ENCODE results near the gene CUL1.

CUL1 gene

DNA sequence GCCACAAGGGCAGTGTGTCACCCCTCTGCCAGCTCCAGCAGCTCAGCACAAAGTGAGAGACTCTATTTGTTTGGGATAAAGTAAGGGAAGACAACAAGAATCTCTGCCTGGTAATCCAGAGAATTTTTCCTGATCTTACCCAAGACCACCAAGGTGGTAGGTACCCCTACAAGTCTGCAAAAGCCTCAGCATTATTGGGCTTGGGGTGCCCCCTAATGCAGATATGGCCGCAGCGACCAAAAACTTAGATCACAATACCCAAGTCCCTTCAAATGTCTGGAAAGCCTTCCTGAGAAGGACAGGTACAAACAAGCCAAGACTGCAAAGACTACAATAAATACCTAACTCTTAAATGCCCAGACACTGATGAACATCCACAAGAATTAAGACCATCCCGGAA is 22.4 kb upstream of the CUL1 start:
- no peak for TF ChIP-seq TAF1 (IDR thresholded peaks at IDR 0.05; ENCODE audit: low read depth)
- TF ChIP-seq YY1 (IDR thresholded peaks at IDR 0.05; ENCODE audit: low read depth): no peak
- TF ChIP-seq CEBPB (IDR thresholded peaks at IDR 0.05): no peak
- no peak for TF ChIP-seq NFIC (IDR thresholded peaks at IDR 0.05)
- no peak for TF ChIP-seq EP300 (IDR thresholded peaks at IDR 0.05; ENCODE audit: borderline replicate concordance)
- no peak for TF ChIP-seq CREB1 (IDR thresholded peaks at IDR 0.05; ENCODE audit: low read depth)
- TF ChIP-seq ZBTB7A (IDR thresholded peaks at IDR 0.05; ENCODE audit: low read depth): no peak
- TF ChIP-seq, protein P1, sequence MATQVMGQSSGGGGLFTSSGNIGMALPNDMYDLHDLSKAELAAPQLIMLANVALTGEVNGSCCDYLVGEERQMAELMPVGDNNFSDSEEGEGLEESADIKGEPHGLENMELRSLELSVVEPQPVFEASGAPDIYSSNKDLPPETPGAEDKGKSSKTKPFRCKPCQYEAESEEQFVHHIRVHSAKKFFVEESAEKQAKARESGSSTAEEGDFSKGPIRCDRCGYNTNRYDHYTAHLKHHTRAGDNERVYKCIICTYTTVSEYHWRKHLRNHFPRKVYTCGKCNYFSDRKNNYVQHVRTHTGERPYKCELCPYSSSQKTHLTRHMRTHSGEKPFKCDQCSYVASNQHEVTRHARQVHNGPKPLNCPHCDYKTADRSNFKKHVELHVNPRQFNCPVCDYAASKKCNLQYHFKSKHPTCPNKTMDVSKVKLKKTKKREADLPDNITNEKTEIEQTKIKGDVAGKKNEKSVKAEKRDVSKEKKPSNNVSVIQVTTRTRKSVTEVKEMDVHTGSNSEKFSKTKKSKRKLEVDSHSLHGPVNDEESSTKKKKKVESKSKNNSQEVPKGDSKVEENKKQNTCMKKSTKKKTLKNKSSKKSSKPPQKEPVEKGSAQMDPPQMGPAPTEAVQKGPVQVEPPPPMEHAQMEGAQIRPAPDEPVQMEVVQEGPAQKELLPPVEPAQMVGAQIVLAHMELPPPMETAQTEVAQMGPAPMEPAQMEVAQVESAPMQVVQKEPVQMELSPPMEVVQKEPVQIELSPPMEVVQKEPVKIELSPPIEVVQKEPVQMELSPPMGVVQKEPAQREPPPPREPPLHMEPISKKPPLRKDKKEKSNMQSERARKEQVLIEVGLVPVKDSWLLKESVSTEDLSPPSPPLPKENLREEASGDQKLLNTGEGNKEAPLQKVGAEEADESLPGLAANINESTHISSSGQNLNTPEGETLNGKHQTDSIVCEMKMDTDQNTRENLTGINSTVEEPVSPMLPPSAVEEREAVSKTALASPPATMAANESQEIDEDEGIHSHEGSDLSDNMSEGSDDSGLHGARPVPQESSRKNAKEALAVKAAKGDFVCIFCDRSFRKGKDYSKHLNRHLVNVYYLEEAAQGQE (IDR thresholded peaks at IDR 0.05; ENCODE audit: low read depth): no peak
- TF ChIP-seq RAD21 (IDR thresholded peaks at IDR 0.05; ENCODE audit: low read depth): no peak
- TF ChIP-seq, protein P2, sequence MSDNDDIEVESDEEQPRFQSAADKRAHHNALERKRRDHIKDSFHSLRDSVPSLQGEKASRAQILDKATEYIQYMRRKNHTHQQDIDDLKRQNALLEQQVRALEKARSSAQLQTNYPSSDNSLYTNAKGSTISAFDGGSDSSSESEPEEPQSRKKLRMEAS (IDR thresholded peaks at IDR 0.05): no peak
- TF ChIP-seq FOXM1 (IDR thresholded peaks at IDR 0.05; ENCODE audit: borderline replicate concordance, low read depth): no peak
- no peak for TF ChIP-seq EGR1 (IDR thresholded peaks at IDR 0.05)

DNA sequence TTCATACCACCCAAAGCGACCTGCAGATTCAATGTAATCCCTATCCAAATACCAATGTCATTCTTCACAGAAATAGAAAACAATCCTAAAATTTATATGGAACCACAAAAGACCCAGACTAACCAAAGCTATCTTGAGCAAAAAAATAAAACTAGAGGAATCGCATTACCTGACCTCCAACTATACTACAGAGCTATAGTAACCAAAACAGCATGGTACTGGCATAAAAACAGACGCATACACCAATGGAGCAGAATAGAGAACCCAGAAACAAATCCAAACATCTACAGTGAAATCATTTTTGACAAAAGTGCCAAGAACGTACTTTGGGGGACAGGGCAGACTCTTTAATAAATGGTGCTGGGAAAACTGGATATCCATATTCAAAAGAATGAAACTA is 16.9 kb upstream of the CUL1 start:
- no peak for TF ChIP-seq YY1 (IDR thresholded peaks at IDR 0.05; ENCODE audit: low read depth)
- TF ChIP-seq, protein P3, sequence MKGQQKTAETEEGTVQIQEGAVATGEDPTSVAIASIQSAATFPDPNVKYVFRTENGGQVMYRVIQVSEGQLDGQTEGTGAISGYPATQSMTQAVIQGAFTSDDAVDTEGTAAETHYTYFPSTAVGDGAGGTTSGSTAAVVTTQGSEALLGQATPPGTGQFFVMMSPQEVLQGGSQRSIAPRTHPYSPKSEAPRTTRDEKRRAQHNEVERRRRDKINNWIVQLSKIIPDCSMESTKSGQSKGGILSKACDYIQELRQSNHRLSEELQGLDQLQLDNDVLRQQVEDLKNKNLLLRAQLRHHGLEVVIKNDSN (IDR thresholded peaks at IDR 0.05): no peak
- no peak for TF ChIP-seq TAF1 (IDR thresholded peaks at IDR 0.05; ENCODE audit: low read depth)
- TF ChIP-seq NFIC (IDR thresholded peaks at IDR 0.05): no peak
- TF ChIP-seq, protein P2 (IDR thresholded peaks at IDR 0.05): no peak
- TF ChIP-seq TCF12 (IDR thresholded peaks at IDR 0.05; ENCODE audit: low read depth): no peak
- TF ChIP-seq FOXM1 (IDR thresholded peaks at IDR 0.05; ENCODE audit: borderline replicate concordance, low read depth): no peak
- TF ChIP-seq, protein P1 (IDR thresholded peaks at IDR 0.05; ENCODE audit: low read depth): no peak
- TF ChIP-seq CEBPB (IDR thresholded peaks at IDR 0.05): no peak
- no peak for TF ChIP-seq ZBTB7A (IDR thresholded peaks at IDR 0.05; ENCODE audit: low read depth)
- no peak for TF ChIP-seq EGR1 (IDR thresholded peaks at IDR 0.05)
- TF ChIP-seq CREB1 (IDR thresholded peaks at IDR 0.05; ENCODE audit: low read depth): no peak
- TF ChIP-seq TEAD4 (IDR thresholded peaks at IDR 0.05): no peak
- no peak for TF ChIP-seq EP300 (IDR thresholded peaks at IDR 0.05; ENCODE audit: borderline replicate concordance)
- no peak for TF ChIP-seq RAD21 (IDR thresholded peaks at IDR 0.05; ENCODE audit: low read depth)

DNA sequence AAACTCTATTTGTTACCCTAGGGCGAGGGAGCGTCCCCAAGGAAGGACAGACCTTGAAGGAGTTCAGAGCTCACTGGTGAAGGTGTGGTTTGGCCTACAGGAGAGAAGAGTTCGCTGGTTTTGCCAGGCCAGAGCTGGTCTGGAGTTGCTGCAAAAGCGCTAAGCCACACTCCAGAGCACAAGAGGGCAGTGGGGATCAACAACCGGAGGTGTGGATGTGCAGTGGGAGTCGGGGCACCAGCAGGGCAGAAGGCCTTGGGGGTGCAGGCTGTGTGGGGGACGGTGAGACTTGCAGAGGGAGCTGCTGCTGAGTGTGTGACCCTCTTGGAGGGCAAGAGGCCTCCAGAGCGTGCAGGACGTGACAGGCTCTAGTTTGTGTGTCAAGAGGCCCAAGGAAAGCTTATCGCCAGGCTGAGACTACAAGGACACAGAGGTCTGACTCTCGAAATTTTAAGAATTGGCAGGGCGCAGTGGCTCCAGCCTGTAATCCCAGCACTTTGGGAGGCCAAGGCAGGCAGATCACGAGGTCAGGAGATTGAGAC is 14.3 kb upstream of the CUL1 start:
- TF ChIP-seq RAD21 (IDR thresholded peaks at IDR 0.05; ENCODE audit: low read depth) (no peak), TCF12 (IDR thresholded peaks at IDR 0.05; ENCODE audit: low read depth) (no peak), YY1 (IDR thresholded peaks at IDR 0.05; ENCODE audit: low read depth) (no peak), EP300 (IDR thresholded peaks at IDR 0.05; ENCODE audit: borderline replicate concordance) (no peak), CEBPB (IDR thresholded peaks at IDR 0.05) (no peak), TEAD4 (IDR thresholded peaks at IDR 0.05) (no peak)
- TF ChIP-seq, protein P2 (IDR thresholded peaks at IDR 0.05): no peak
- TF ChIP-seq, protein P1 (IDR thresholded peaks at IDR 0.05; ENCODE audit: low read depth): no peak

DNA sequence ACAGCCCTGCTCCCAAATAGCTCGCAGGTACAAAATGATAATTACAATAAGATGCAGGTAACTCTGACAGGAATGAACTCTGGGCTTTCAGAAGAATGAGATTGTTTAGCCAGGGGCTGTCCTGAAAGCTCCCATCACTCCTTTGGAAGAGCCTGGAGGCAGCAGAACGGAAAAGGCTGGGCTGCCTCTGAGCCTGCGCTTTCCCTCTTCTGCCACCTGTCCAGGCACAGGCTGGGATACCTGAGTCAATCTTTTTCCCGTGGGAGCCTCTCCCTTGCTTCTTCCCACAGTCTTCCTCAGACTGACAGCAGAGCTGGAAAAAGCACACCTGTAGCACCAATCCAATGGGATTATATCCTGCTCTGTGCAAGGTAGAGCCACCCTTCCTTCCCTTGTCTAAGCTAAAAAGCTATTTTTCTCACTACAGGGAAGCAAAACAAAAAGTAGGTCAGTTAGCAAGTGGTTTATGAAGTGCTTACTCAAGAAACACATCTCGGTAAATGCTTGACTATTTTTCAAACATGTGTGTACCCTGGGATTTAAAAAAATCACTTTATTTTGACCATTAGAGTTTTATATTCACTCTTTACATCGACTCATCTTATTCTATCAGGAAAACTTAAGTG is 12.3 kb upstream of the CUL1 start:
- no peak for TF ChIP-seq RAD21 (IDR thresholded peaks at IDR 0.05; ENCODE audit: low read depth)
- no peak for TF ChIP-seq YY1 (IDR thresholded peaks at IDR 0.05; ENCODE audit: low read depth)
- no peak for TF ChIP-seq EGR1 (IDR thresholded peaks at IDR 0.05)
- no peak for TF ChIP-seq NFIC (IDR thresholded peaks at IDR 0.05)
- TF ChIP-seq FOXM1 (IDR thresholded peaks at IDR 0.05; ENCODE audit: borderline replicate concordance, low read depth): no peak
- TF ChIP-seq ZBTB7A (IDR thresholded peaks at IDR 0.05; ENCODE audit: low read depth): no peak
- TF ChIP-seq TEAD4 (IDR thresholded peaks at IDR 0.05): no peak
